ENCODE measurements around the gene ATP8A2.
A peak's percentile ranks its signal among the peaks of the same experiment; 100 is the strongest.

Gene ATP8A2

GRCh38 chr13:25886438-25887214, 514.9 kb downstream of the ATP8A2 start:
- TF ChIP-seq CTCF (IDR thresholded peaks at IDR 0.05) = no peak
- no peak overlapping the region for H3K27ac Mint-ChIP-seq
- no peak for DNase-seq
- no peak overlapping the region for H3K4me3 Mint-ChIP-seq
- no peaks in the 10 kb centered on the region for H3K36me3 Mint-ChIP-seq (ENCODE audit: low read depth)
- peaks cover 88% of the 10 kb centered on the region for H3K4me1 Mint-ChIP-seq
- no peaks in the 10 kb centered on the region for H3K9me3 Mint-ChIP-seq
- H3K27me3 Mint-ChIP-seq (ENCODE audit: low read depth, poor library complexity) = peaks cover 17% of the 10 kb centered on the region

GRCh38 chr13:25887962-25888655, 516.3 kb downstream of the ATP8A2 start:
- Mint-ChIP-seq H3K27me3 (ENCODE audit: low read depth, poor library complexity) (peaks cover 19% of the 10 kb centered on the region), H3K36me3 (ENCODE audit: low read depth) (no peaks in the 10 kb centered on the region), H3K4me1 (peaks cover 81% of the 10 kb centered on the region), H3K9me3 (no peaks in the 10 kb centered on the region), H3K4me3 (no peak overlapping the region), H3K27ac (no peak overlapping the region)
- no peak for TF ChIP-seq CTCF (IDR thresholded peaks at IDR 0.05)
- DNase-seq = no peak

GRCh38 chr13:25890671-25891212, 519.0 kb downstream of the ATP8A2 start:
- Mint-ChIP-seq H3K4me1 (peaks cover 54% of the 10 kb centered on the region), H3K27ac (peak overlapping the region; percentile 81), H3K4me3 (no peak overlapping the region), H3K36me3 (ENCODE audit: low read depth) (no peaks in the 10 kb centered on the region), H3K27me3 (ENCODE audit: low read depth, poor library complexity) (peaks cover 14% of the 10 kb centered on the region), H3K9me3 (peaks cover 2% of the 10 kb centered on the region)
- TF ChIP-seq CTCF (IDR thresholded peaks at IDR 0.05) = no peak
- DNase-seq = no peak

GRCh38 chr13:25898991-25899390, 527.2 kb downstream of the ATP8A2 start:
- peaks cover 4% of the 10 kb centered on the region for H3K27me3 Mint-ChIP-seq (ENCODE audit: low read depth, poor library complexity)
- no peak overlapping the region for H3K4me3 Mint-ChIP-seq
- H3K36me3 Mint-ChIP-seq (ENCODE audit: low read depth) = peaks cover 32% of the 10 kb centered on the region
- no peak for DNase-seq
- no peak for TF ChIP-seq CTCF (IDR thresholded peaks at IDR 0.05)
- H3K4me1 Mint-ChIP-seq = peaks cover 8% of the 10 kb centered on the region
- H3K9me3 Mint-ChIP-seq = peaks cover 50% of the 10 kb centered on the region
- no peak overlapping the region for H3K27ac Mint-ChIP-seq

- Mint-ChIP-seq H3K4me3 (no peak overlapping the region), H3K4me1 (peaks cover 8% of the 10 kb centered on the region), H3K36me3 (ENCODE audit: low read depth) (peaks cover 32% of the 10 kb centered on the region), H3K9me3 (peaks cover 50% of the 10 kb centered on the region), H3K27ac (peak overlapping the region; percentile 62), H3K27me3 (ENCODE audit: low read depth, poor library complexity) (peaks cover 4% of the 10 kb centered on the region)
- TF ChIP-seq CTCF (IDR thresholded peaks at IDR 0.05) = no peak
- no peak for DNase-seq
These were observed 527.7 kb downstream of the ATP8A2 start for GRCh38 chr13:25899464-25899863.

All from nephron progenitor cell (in vitro differentiated cells).